GM18870 (cell line): Measurements from ENCODE around the gene CD79A.
"Not testable (repeated sequence)": the region's sequence is repeated elsewhere in the genome, so short reads cannot be mapped to it uniquely, and the experiment has no call there.

ENCODE experiments used
- ATAC-seq: cut with Tn5 transposase; IDR thresholded peaks from one replicate; pipeline ENCODE4 v1.9.1; 2021; ENCODE audit warnings: moderate library complexity; ENCODE audit not compliant: unreplicated experiment

The CD79A gene

GRCh38 chr19:41904118-41904870 is 27.2 kb downstream of the CD79A start:
- no peak for ATAC-seq

- no peak for ATAC-seq
Measured at GRCh38 chr19:41905273-41906002, 28.4 kb downstream of the CD79A start.

DNA sequence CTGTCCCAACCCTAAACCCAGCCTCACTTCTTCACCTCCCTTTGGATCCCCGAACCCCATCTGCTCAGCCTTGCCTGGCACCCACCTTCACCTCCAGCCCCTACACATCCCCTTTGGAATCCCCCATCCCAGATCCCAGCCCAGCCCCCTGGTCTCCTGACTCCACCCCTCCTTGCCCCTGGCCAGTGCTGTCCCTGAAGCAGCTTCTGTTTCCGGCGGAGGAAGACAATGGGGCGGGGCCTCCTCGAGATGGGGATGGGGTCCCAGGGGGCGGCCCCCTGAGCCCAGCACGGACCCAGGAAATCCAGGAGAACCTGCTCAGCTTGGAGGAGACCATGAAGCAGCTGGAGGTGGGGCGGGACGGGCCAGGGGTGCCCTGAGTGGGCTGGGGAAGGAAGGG is 29.2 kb downstream of the CD79A start:
- no peak for ATAC-seq

GRCh38 chr19:41906916-41907680 is 30.0 kb downstream of the CD79A start:
- no peak for ATAC-seq

DNA sequence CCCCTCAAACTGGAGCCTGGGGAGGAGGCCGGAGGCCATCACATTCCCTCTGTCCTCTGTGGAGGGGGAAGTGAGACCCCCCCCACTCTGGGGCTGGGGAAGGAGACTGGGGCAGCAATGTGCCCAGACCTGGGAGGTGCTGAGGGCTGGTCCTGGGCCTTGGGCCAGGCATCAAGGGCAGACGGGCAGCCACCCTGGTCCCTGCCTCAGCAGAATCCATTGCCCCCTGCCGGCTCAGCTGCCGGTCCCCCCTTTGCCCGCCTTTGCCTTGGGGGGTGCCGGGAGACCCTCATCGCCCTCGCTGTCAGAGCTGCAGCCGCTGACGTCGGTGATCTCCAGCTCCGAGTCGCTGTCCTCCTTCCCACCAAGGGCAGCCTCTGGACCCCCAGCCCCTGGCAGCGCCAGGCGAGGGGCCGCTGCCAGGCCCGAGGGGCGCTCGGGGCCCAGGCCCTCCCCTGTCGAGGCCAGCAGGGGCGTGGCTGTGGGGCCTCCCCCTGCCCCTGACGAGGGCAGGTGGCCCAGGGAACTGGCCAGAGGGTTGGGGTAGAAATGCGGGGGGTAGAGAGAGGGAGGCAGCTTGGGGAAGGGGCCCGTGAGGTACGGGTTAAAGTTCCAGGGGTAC is 31.0 kb downstream of the CD79A start:
- ATAC-seq: no peak

DNA sequence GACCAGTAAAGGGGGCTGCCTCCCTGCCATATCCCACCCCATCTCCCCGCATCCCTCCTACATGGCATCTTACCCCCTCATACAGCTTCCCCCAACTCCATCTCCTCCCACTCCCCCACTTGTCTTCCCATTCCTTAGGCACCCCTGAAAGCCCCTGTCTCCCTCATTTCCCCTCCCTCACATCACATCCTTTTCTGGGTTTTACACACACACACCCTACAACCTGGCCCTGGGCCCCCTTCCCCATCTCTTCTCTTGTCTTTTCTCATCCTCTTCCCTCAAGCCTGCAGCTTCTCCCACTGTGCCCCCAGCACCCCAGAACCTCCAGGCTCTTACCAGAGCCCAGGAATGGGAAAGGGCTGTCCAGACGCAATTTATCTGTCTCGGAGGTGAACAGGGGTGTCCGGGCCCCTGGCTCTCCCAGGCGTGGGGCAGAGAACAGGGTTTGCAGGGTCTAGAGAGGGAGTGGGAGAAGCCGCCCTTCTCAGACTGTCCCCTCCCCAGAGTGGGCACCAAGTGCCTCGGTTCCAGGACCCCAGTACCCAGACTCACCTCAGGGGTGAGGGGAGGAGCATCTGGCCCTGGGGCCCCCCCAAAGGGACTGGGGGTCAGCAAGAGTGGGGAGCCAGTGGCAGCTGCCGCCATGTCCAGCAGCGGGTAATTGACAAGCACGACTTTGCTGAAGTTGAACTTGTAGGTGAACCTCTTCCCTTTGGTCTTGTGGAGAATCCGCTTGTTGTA is 31.8 kb downstream of the CD79A start:
- ATAC-seq: no peak

DNA sequence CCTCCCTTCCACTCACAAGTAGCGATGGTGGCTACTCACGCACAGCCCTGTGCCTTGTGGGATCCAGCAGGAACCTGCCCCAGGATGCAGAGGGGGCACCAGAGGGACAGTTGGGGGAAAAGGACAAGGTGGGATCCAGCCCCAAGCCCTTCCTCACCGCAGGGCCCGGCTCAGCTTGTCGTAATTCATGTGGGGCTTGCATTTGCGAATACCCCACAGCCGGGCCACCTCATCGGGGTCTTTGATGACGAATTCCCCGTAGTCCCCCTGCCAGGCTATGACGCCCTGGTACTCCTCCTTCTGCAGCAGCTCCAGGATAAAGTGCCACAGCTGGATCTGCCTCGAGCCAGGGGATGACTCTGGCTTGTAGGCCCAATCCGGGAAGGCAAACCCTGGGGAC is 32.6 kb downstream of the CD79A start:
- ATAC-seq: no peak

- ATAC-seq: no peak
Measured at GRCh38 chr19:41910240-41910991, 33.3 kb downstream of the CD79A start.

GRCh38 chr19:41910992-41911888 is 34.2 kb downstream of the CD79A start:
- ATAC-seq: no peak

DNA sequence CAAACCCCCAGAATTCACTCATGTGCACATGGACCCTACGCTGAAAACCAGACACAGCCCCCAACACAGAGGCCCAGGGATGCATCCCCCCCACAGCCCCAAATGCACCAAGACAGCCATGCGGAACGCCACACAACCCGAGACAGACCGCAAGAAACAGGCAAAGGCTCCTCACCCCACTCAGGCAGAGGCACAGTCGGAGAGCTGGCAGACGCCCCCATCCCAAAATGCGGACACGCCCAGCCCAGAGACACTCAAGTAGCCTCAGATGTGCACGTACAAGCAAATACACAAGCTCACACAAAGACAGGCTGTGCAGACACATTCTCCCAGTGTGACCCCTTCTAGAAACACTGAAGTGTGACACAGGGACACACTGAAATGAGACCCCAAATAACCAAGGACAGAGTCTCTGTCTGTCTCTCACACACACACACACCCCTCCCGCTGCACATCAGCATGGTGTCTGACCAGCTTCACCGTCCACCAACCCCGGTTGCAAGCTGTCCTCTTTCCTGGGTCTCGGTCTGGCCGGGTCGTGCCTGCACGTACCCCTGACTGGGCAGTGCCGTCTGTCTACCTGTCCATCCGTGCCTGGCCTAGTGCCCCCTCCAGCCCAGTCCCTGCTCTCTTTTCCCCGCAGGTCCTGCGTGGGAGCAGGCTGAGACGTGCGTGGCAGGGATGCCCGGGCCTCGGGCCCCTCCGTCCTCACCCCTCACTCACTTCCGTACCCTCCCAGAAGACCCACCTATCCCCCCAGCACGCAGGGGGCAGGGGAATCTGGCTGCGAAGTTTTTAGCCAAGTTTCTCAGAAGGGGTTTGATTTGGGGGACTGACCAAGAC is 35.0 kb downstream of the CD79A start:
- no peak for ATAC-seq

DNA sequence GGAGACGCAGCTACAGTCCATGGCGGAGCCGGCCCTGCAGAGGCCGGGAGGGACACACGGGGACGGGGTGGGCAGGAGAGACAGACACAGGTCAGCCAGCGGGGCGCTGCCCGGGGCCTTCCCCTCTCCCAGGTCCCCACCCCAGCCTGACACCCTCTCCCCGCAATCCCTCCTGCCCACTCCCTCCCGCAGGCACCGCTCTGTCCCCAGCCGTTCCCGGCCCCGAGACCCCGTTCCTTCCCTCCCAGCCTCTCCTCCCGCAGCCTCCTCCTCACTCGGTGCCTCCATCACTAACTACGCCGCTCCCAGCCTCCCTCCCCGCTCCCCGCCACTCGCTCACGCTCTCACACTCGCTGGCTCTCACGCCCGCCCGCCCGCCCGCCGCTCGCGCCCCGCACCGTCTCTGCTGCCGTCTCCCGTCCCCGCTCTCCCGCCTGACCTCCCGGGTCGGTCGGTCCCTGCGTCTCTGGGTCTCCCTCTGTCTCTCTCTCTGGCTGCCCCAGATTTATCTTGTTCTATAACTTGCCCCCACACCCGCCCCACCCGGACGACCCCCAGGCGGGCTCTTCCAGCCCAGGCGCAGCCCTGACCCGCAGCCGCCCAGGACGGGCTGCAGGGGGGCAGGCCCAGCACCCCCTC is 35.9 kb downstream of the CD79A start:
- no peak for ATAC-seq

GRCh38 chr19:41913538-41914423 is 36.7 kb downstream of the CD79A start:
- ATAC-seq: no peak

DNA sequence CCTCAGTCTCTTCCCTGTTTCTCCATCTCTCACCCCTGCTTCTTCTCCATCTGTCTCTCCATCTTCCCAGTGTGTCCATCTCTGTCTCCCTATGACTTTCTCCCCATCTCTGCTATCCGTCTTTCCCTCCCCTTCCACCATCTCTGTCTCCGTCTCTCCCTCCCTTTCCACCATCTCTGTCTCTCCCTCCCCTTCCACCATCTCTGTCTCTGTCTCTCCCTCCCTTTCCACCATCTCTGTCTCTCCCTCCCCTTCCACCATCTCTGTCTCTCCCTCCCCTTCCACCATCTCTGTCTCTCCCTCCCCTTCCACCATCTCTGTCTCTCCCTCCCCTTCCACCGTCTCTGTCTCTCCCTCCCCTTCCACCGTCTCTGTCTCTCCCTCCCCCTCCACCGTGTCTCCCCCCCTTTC is 37.4 kb downstream of the CD79A start:
- not testable (repeated sequence) for ATAC-seq

DNA sequence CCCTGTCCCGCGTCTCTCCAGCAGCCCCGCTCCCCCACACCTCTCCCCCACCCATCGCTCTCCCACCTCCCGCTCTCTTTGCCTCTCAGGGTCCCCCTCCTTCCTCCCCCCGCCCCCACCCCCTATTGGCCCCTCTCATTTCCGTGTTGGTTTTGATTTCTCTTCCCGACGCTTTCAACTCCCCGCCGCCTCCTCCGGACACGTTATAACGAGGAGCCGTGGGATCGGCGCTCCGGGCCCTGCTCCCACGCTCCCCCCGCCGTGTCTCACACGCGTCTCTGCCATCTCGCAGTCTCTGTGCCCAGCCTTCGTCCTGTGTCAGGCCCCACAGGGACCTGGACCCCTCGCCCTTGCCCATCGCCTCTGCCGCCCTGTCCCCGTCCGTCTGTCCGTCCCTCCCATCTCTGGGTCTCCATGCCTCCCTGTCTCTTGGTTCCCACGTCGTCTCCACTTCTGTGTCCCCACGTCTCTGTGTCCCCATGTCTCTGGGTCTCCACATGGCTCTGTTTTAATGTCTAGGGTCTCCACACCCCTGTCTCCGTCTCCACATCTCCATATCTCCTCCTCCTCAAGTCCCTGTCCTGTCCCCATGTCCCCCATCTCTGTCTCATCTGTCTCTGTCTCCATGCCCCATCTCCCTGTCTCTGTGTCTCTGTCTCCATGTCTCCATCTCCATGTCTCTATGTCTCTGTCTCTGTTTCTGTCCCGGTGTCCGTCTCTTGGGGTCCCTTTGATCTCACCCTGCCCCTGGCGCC is 38.1 kb downstream of the CD79A start:
- no peak for ATAC-seq

- ATAC-seq: no peak
Measured at GRCh38 chr19:41915776-41916414, 38.8 kb downstream of the CD79A start.
